Neural cell (in vitro differentiated cells): ENCODE measurements around the gene HIPK2. TPM values are rescaled to one million over a fixed set of nuclear protein-coding genes. Genes with fewer than 3 reads are reported as not detected.

Experiments used
- H2AFZ ChIP-seq: fragments of 200-600, 300-800 bp; sonication (generic), shearing (Covaris generic); 2 replicates; pipeline ENCODE4 v1.6.0; 2014; ENCODE audit warnings: low read depth, mild to moderate bottlenecking, antibody characterized with exemption, low read length, moderate library complexity
- H3F3A ChIP-seq: fragments of 200-600 bp; shearing (Covaris generic); 2 replicates; pipeline ENCODE4 v1.6.1; 2016; ENCODE audit warnings: mild to moderate bottlenecking, moderate library complexity, mixed read lengths, antibody characterized with exemption, low read length; ENCODE audit not compliant: insufficient read depth, poor library complexity, severe bottlenecking
- H3K27ac ChIP-seq: fragments of 200-600, 300-800 bp; sonication (generic), shearing (Covaris generic); 2 replicates; pipeline ENCODE4 v1.5.1; 2014; ENCODE audit warnings: mild to moderate bottlenecking, low read length, moderate library complexity
- H3K27me3 ChIP-seq: fragments of 300-800, 200-600 bp; sonication (generic), shearing (Covaris generic); 2 replicates; pipeline ENCODE4 v1.6.0; 2014; ENCODE audit warnings: mild to moderate bottlenecking, low read depth, low read length, moderate library complexity; ENCODE audit not compliant: insufficient read depth
- H3K36me3 ChIP-seq: fragments of 300-800, 200-600 bp; sonication (generic), shearing (Covaris generic); 2 replicates; pipeline ENCODE4 v1.5.1; 2014; ENCODE audit warnings: mild to moderate bottlenecking, antibody characterized with exemption, low read length, moderate library complexity; ENCODE audit not compliant: insufficient read depth
- H3K4me2 ChIP-seq: fragments of 300-800, 200-600 bp; sonication (generic), shearing (Covaris generic); 2 replicates; pipeline ENCODE4 v1.6.0; 2014; ENCODE audit warnings: mild to moderate bottlenecking, low read length
- H3K4me3 ChIP-seq: fragments of 300-800, 200-600 bp; sonication (generic), shearing (Covaris generic); 2 replicates; pipeline ENCODE4 v1.5.1; 2014; ENCODE audit warnings: mild to moderate bottlenecking, low read length, moderate library complexity
- H3K79me2 ChIP-seq: fragments of 200-600 bp; shearing (Covaris generic); replicated peaks from 2 replicates; pipeline ENCODE4 v1.6.0; 2014; ENCODE audit warnings: mild to moderate bottlenecking, low read length, moderate library complexity; ENCODE audit not compliant: insufficient read depth
- H3K9ac ChIP-seq: fragments of 300-800, 200-600 bp; sonication (generic), shearing (Covaris generic); 2 replicates; pipeline ENCODE4 v1.6.1; 2016; ENCODE audit warnings: mild to moderate bottlenecking, low read length, mixed read lengths
- H3K9me2 ChIP-seq: fragments of 200-600 bp; shearing (Covaris generic); 2 replicates; pipeline ENCODE4 v1.6.1; 2016; ENCODE audit warnings: mild to moderate bottlenecking, low read length, mixed read lengths; ENCODE audit not compliant: insufficient read depth
- H3K9me3 ChIP-seq: fragments of 200-600, 300-800 bp; sonication (generic), shearing (Covaris generic); 2 replicates; pipeline ENCODE4 v1.6.1; 2016; ENCODE audit warnings: mild to moderate bottlenecking, mixed run types, low read length, moderate library complexity, mixed read lengths
- H4K20me1 ChIP-seq: fragments of 200-600 bp; shearing (Covaris generic); 2 replicates; pipeline ENCODE4 v1.6.1; 2016; ENCODE audit warnings: mild to moderate bottlenecking, mixed run types; ENCODE audit not compliant: insufficient read depth
- CTCF ChIP-seq: fragments of 450-650 bp; IDR thresholded peaks from 2 replicates; pipeline ENCODE4 v1.5.1; 2014; ENCODE audit warnings: antibody characterized with exemption, mild to moderate bottlenecking, moderate library complexity; ENCODE audit not compliant: poor library complexity, severe bottlenecking
- EP300 ChIP-seq: fragments of 450-650 bp; conservative IDR thresholded peaks from 2 replicates; pipeline ENCODE4 v1.6.1; 2014; ENCODE audit warnings: antibody characterized with exemption, mild to moderate bottlenecking, moderate library complexity; ENCODE audit not compliant: poor library complexity, severe bottlenecking
- EZH2 ChIP-seq: fragments of 200-600, 300-800 bp; shearing (Covaris generic), sonication (generic); IDR thresholded peaks from 2 replicates; pipeline ENCODE4 v1.6.1; 2014; ENCODE audit warnings: antibody characterized with exemption, low read length, borderline replicate concordance, mild to moderate bottlenecking; ENCODE audit not compliant: insufficient read depth, poor library complexity, severe bottlenecking
- MXI1 ChIP-seq: fragments of 450-650 bp; conservative IDR thresholded peaks from 2 replicates; pipeline ENCODE4 v1.6.1; 2014; ENCODE audit warnings: antibody characterized with exemption, mild to moderate bottlenecking; ENCODE audit not compliant: poor library complexity, severe bottlenecking
- POLR2AphosphoS5 ChIP-seq: IDR thresholded peaks from 2 replicates; pipeline ENCODE4 v1.6.1; 2012
- RAD21 ChIP-seq: fragments of 450-650 bp; conservative IDR thresholded peaks from 2 replicates; pipeline ENCODE4 v1.6.1; 2014; ENCODE audit warnings: antibody characterized with exemption, mild to moderate bottlenecking, moderate library complexity
- REST ChIP-seq: IDR thresholded peaks from 2 replicates; pipeline ENCODE4 v1.6.1; 2012; ENCODE audit warnings: borderline replicate concordance
- SMC3 ChIP-seq: fragments of 450-650 bp; conservative IDR thresholded peaks from 2 replicates; pipeline ENCODE4 v1.6.1; 2014; ENCODE audit warnings: antibody characterized with exemption, mild to moderate bottlenecking, moderate library complexity; ENCODE audit not compliant: poor library complexity
- TAF1 ChIP-seq: IDR thresholded peaks from 2 replicates; pipeline ENCODE4 v1.6.1; 2012; ENCODE audit warnings: low read depth
- polyA plus RNA-seq: library from polyadenylated mRNA; depleted of rRNA; stranded (reverse); fragments of >200 nt; gene quantifications from 2 replicates; pipeline ENCODE4 v1.2.3, GENCODE V29; 2014

The HIPK2 gene
- polyA plus RNA-seq, 1 donor from 2014 or later, result 8.5 TPM

- no peak for TF ChIP-seq SMC3
Observed at GRCh38 chr7:139548302-139549028, 229.3 kb downstream of the HIPK2 start (continued).

GRCh38 chr7:139544645-139545044, 233.2 kb downstream of the HIPK2 start:
- Histone ChIP-seq H3F3A (no peaks in the 10 kb centered on the region), H3K79me2 (no peaks in the 10 kb centered on the region), H3K9me3 (no peaks in the 10 kb centered on the region), H3K36me3 (no peaks in the 10 kb centered on the region), H4K20me1 (no peaks in the 10 kb centered on the region), H3K27ac (no peak overlapping the region), H3K9ac (no peak overlapping the region), H2AFZ (no peak overlapping the region), H3K4me3 (no peak overlapping the region), H3K27me3 (no peaks in the 10 kb centered on the region), H3K9me2 (no peaks in the 10 kb centered on the region), H3K4me2 (no peak overlapping the region)
- TF ChIP-seq POLR2AphosphoS5 (no peak), EZH2 (no peak), TAF1 (no peak), CTCF (no peak), RAD21 (no peak), MXI1 (no peak), REST (no peak), SMC3 (no peak), EP300 (no peak)

DNA sequence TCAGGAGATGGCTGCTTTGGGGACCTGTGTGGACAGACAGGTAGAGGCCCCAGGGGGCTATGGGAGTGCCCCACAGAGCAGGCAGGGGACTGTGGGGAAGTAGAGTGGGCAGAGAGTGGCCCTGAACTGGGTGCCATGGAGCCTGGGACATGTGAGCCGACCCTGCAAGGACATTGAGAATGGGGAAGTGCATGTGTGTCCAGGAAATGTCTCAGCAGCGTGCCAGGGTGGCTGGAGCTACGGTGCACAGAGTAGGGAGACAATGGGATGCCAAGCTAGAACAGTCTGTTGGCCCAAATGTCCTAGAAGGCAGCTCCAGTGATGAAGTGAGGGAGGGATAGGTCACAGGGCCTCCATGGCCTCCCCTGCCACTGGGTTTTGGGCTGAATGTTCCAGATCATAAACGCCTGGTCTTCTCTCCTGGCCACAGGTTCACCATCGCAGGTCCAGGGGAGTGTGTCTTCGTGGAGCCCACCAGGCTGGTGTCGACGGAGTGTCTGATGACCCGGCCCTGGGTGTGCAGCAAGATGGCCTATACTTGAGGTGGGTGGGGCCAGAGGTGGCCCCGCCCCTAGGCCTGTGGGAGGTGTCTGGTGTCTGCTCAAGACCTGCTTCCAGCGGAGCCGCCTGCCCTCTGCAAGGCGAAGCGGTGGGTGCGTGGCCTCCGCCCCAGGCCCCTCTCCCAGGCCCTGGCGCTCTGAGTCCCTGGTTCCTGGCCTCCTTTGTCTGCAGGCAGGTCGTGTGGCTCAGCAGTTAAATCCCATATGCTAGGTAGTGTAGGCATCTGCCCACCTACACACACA, 233.8 kb downstream of the HIPK2 start:
- H3K27me3 ChIP-seq, result no peaks in the 10 kb centered on the region
- H3K36me3 ChIP-seq, result no peaks in the 10 kb centered on the region
- no peaks in the 10 kb centered on the region for H4K20me1 ChIP-seq
- no peaks in the 10 kb centered on the region for H3F3A ChIP-seq
- H3K79me2 ChIP-seq, result no peaks in the 10 kb centered on the region
- H2AFZ ChIP-seq, result no peak overlapping the region
- H3K4me3 ChIP-seq, result no peak overlapping the region
- no peak overlapping the region for H3K4me2 ChIP-seq
- no peak overlapping the region for H3K27ac ChIP-seq
- no peaks in the 10 kb centered on the region for H3K9me2 ChIP-seq
- no peaks in the 10 kb centered on the region for H3K9me3 ChIP-seq
- no peak for TF ChIP-seq RAD21
- TF ChIP-seq CTCF, result no peak
- no peak for TF ChIP-seq EP300
- no peak for TF ChIP-seq EZH2
- no peak for TF ChIP-seq MXI1
- TF ChIP-seq POLR2AphosphoS5, result no peak
- TF ChIP-seq SMC3, result no peak
- H3K9ac ChIP-seq, result no peak overlapping the region
